ENCODE data around the gene MPV17L2.

Gene MPV17L2

DNA sequence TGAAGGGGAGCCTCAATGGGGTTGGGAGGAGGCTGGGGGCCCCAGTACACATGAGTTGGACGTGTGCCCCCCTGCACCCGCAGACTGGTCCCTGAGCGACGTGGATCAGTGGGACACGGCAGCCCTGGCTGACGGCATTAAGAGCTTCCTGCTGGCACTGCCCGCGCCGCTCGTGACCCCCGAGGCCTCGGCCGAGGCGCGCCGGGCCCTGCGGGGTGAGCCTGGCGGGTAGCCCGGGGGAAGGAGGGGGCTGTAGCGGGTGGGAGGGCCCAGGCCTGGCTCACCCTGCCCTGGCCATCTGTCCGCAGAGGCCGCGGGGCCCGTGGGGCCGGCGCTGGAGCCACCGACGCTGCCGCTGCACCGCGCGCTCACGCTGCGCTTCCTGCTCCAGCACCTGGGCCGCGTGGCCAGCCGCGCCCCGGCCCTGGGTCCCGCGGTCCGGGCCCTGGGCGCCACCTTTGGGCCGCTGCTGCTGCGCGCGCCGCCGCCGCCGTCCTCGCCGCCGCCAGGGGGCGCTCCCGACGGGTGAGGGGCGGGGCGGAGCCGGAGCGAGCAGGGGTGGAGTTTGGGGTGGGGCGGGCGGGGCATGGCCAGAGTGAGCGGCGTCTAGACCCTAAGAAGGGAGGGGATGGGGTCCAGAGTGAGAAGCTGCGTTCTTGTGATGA lies 31.9 kb upstream of the MPV17L2 start:
- DNase-seq (ENCODE audit: low spot score) = peak; percentile 88

DNA sequence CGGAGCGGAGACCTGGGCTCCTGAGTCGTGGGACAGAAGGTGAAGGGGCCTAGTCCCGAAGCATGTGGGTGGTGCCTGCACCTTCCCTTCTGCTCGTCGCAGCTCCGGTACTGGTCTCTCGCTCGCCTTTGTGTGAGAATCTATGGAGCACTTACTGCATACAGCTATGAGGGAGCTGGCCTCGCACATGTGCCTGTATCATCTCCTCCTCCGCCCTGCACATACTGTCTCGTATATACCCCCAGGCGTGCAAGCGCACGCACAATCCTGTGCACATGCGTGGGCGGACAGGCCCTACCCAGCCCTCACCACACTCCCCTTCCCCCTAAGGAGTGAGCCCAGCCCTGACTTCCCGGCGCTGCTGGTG lies 31.4 kb upstream of the MPV17L2 start:
- DNase-seq (ENCODE audit: low spot score) = no peak

DNA sequence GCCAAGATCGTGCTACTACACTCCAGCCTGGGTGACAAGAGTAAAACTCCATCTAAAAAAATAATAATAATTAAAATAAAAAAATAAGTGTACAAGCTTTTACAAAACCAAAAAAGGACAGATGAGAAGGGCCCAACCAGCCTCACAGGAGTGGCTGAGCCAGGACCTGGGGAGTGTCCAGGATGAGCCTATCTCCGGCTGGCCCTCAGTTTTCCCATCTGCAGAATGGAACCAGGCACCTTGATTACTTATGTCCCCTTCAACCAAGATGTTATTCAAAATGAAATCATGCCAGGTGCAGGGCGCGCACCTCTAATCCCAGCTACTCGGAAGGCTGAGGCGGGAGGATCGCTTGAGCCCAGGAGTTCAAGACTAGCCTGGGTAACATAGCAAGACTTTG lies 28.9 kb upstream of the MPV17L2 start:
- DNase-seq (ENCODE audit: low spot score) = no peak

DNA sequence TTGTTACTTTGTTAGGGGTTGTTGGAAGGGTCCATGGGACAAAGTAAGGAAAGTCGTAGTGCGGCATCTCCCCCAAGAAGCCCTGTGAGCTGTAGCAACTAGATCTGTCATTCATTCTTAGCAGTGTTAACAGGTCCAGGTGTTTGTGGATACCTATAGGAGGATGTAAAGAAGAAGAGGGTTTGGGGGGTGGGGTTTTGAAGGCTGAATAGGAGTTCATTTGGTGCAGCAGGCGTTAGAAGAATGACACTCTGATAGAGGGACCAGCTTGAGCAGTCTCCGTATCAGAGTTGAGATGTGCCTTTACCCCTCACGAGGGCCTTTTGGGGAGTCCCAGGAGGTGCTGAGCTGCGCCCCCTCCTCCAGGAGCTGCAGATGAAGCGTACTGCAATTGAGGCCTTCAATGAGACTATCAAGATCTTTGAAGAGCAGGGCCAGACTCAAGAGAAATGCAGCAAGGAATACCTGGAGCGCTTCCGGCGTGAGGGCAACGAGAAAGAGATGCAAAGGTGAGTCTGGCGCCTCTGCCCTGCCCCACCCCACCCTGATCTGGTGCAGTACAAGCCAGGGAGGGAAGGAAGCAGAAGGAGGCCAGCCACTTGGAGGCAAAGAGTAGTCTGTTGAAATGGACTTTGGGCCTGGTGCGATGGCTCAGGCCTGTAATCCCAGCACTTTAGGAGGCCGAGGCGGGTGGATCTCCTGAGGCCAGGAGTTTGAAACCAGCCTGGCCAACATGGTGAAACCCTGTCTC lies 27.0 kb upstream of the MPV17L2 start:
- DNase-seq (ENCODE audit: low spot score) = no peak

DNA sequence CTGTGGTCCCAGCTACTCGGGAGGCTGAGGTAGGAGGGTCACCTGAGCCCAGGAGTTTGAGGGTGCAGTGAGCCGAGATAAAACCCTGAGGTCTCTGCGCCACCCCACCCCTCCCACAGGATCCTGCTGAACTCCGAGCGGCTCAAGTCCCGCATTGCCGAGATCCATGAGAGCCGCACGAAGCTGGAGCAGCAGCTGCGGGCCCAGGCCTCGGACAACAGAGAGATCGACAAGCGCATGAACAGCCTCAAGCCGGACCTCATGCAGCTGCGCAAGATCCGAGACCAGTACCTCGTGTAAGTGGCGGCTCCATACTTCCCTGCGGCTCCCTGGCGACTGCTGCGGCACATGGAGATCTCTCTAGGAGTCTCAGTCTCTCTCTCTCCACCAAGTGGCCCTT lies 26.0 kb upstream of the MPV17L2 start:
- DNase-seq (ENCODE audit: low spot score) = no peak

DNA sequence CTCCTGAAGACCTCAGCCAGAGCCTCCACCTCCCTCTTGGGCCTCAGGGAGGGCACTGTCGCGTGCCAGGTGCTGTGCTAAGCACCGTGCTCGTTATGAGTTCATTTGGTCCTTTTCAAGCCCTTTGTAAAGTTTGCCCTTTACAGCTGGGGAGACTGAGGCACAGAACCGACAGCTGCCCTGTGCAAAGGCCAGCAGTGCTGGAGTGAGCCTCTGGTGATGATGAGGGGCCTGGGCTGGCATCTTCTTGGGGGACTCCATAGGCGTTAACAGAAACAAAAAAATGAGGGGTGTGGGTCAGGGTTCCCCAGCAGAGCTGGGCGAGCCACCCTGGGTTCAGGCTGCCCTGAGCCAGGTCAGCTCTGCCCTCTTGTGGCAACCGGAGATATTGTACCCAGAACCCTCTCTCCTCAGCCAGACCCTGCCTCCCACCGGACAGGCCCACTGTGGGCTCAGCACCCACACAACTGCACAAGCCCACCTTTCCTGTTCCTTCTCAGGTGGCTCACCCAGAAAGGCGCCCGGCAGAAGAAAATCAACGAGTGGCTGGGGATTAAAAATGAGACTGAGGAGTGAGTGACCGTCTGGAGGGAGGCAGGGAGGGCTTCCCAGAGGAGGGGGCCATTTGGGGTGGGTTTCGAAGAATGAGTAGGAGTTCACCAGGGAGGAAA lies 24.9 kb upstream of the MPV17L2 start:
- no peak for DNase-seq (ENCODE audit: low spot score)

DNA sequence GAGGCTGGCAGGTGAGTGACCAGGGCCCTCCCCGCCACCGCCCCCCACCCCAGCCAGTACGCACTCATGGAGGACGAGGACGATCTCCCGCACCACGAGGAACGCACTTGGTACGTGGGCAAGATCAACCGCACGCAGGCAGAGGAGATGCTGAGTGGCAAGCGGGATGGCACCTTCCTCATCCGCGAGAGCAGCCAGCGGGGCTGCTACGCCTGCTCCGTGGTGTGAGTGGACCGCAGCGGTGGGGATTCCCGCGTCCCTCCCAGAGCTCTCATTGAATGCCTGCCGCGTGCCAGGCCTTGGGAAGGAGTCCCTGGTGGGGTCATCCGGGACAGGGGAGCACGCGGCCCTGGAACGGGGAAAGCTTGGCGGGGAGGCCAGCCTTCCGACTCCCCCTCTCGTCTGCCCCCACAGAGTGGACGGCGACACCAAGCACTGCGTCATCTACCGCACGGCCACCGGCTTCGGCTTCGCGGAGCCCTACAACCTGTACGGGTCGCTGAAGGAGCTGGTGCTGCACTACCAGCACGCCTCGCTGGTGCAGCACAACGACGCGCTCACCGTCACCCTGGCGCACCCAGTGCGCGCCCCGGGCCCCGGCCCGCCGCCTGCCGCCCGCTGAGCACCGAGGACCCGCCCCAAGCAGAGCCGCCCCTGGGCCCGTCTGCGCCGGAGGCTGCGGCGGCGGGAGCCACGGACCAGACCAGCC lies 24.2 kb upstream of the MPV17L2 start:
- DNase-seq (ENCODE audit: low spot score) = no peak

DNA sequence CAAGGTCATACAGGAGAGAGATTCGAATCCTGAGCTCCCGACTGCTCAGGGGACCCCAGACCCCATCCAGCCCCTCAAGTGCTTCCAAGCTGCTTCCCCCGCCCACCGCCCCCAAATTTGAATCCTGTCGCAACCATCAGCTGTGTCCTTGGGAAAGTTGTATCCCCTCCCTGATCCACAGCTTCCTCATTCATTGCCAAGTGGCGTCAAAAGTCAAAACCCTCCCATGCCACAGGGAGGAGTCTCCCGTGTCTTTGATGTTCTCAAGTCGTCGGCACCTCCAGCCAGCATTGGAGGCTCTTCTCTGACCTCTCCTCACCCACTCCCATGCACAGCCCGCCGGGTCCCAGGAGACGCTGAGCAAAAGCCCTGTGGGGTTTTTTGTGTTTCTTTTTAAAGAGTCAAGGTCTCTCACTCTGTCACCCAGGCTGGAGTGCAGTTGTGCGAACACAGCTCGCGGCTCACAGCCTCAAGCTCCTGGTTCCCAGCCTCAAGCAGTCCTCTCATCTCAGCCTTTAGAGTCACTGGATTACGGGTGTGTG lies 22.2 kb upstream of the MPV17L2 start:
- no peak for DNase-seq (ENCODE audit: low spot score)

DNA sequence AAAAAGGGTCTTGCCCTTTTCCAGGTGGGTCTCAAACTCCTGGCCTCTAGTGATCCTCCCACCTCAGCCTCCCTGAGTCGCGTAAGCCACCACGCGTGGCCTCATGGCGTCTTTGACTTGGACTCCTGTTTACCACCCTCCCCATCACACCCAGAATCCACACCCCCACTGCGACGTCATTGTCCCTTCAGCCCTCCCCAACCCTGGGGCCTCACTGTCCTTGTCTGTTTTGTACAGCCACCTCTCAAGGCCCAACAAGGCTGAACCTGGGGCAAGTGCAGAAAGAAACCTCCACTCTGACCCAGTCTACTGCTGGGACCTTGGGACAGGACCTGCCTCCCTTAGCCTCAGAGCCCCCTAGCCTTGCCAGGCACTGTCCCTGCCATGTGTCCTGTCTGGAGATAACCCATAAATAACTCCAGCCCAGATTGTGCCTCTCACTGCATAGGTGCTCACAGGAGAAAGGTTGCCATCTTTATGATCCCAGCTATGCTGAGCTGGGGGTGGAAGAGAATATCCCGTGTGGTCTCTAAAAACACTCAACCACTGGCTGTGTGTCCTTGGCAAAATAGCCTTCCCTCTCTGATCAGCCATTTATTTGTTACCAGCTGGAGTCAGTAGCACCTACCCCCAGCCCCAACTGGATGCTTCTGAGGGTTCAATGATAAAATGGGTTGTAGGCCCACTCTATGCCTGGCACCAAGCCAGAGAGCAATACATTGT lies 21.3 kb upstream of the MPV17L2 start:
- no peak for DNase-seq (ENCODE audit: low spot score)

DNA sequence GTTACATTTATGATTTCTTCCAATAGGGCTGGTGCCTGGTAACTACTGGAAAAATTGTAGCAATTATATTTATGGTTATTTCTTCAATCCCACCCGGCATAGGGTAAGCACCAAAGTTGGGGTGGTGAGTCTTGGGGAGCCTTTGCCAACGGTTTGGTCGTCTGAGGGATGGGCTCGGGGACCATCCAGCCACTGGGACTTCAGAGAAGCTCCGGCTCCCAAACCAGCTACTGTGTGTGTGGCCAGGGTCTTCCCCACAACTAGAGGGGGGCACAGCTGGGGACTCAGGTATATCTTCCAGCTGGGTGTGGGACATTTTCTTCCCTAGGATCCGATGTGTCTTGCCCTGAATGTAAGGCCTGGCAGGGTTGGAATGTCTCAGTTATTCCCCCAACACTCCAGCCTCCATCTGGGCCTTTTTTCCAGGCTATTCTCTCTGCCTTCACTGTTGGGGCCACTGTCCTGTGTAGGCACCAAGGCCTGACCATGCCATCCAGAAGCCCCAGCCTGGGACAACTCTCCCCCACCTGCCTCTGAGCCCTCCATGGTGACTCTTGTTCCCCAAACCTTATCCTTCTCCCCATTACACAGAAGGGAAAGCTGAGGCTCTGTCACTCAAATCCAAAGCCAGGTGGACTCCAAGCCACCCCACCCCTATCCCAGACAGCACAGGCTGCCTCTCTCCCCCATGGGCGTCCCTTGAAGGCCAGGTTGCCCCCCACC lies 20.5 kb upstream of the MPV17L2 start:
- no peak for DNase-seq (ENCODE audit: low spot score)

DNA sequence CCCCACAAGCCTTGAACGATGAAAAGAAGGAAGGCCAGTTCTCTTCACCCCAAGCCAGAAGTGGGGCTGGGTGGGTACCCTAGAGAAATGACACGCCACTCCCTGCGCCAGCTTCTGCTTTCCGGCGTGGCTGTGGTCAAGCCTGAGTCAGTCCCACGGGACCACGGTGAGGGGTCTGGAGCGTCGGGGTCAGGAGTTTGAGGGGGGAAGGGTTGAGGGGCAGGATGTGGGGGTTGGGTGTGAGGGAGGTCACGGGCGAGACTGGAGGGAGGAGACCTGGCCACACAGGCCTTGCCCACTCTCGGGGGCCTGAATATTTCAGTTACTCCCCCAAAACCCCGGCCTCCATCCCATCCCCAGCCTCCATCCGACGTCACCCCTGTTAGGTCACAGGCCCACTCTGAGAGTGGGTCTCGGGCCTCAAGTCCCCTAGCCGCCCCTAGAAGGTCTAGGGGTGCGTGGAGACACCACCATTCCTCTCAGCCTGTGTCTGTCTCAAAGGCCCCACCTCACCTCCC lies 19.9 kb upstream of the MPV17L2 start:
- DNase-seq (ENCODE audit: low spot score) = no peak

DNA sequence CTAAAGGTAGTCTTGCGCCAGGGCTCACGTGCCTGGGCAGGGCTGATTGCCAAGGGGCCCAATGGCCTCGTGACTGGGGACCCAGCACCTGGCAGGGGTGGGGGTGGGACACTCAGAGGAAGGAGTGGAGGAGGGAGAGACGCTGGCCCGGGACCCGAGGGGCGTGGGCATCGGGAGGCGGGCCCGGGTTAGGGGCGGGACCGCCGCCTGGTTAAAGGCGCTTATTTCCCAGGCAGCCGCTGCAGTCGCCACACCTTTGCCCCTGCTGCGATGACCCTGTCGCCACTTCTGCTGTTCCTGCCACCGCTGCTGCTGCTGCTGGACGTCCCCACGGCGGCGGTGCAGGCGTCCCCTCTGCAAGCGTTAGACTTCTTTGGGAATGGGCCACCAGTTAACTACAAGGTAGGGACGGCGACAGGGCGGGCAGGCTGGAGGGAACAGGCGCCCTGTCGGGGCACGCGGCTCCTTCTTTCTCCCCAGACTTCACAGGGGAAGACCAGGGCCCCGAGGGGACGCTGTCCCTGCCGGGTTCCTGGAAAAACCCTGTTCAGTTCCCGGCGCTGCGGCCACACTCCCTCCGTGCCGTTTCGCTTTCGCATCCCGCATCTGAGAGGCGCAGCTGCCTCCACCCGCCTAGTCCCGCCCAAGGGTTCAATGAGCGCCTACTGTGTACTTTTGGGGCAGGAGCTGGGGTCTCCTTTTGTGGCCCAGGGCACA lies 19.3 kb upstream of the MPV17L2 start, which contains the start of gene IFI30:
Gene IFI30, plus strand, starts transcription at position 242 of the 717 bp plus-strand sequence. Its CDS starts 29 bp downstream, at position 271.
- peak; percentile 75 for DNase-seq (ENCODE audit: low spot score)

DNA sequence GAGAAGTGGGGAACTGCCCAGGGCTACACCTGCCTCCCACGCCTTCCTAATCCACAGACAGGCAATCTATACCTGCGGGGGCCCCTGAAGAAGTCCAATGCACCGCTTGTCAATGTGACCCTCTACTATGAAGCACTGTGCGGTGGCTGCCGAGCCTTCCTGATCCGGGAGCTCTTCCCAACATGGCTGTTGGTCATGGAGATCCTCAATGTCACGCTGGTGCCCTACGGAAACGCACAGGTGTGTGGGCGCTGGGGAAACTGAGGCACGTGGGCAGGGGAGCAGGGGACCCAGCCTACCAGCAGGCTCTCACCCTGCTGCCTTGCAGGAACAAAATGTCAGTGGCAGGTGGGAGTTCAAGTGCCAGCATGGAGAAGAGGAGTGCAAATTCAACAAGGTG lies 18.0 kb upstream of the MPV17L2 start:
- DNase-seq (ENCODE audit: low spot score) = no peak

DNA sequence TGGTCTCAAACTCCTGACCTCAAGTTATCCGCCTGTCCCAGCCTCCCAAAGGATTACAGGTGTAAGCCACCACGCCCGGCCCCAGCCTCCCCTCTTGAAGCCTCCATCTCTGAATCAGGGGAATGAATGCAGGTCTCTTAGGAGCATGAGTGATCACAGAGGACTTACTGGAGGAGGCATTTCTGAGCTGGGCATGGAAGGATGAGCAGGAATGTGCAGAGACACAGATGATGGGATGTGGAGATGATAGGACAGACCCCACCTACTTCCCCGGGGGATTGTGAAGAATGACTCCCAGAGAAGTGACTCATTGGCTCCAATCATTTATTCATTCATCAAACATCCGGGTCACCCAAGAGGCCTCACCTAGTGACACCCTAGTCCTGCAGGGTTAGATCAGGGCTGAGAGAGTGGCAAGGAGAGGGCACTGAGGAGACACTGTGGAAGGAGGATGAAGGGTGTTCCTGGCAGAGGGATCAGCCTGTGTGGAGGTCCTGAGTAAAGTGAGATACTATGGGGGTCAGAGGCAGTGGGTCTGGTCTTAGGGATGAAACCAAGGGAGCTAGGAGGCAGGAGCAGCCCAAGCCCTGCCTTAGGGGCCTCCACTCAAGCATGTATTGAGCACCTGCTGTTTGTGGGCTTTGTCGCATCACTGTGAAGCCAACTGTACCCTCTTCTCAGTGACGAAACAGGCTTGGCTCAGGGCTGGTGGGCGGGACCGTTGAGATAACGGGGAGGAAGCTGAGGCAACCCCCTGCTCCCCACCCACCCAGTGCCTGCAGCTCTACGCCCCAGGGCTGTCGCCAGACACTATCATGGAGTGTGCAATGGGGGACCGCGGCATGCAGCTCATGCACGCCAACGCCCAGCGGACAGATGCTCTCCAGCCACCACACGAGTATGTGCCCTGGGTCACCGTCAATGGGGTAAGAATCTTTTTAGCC lies 16.4 kb upstream of the MPV17L2 start:
- no peak for DNase-seq (ENCODE audit: low spot score)

DNA sequence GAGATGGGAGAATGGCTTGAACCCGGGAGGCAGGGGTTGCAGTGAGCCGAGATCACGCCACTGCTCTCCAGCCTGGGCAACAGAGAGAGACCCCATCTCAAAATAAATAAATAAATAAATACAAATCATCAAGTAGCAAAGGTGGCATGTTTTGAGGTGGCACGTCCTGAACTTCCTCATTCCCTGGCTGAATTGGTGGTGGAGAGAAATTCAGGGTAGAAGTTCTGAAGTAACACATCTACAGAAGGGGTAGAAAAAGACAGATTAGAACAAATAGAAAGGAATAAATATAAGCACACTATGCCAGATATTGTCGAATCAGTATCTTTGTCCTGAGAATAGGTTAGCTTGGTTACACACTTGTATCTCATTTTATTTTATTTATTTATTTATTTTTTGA lies 13.1 kb upstream of the MPV17L2 start:
- no peak for DNase-seq (ENCODE audit: low spot score)

DNA sequence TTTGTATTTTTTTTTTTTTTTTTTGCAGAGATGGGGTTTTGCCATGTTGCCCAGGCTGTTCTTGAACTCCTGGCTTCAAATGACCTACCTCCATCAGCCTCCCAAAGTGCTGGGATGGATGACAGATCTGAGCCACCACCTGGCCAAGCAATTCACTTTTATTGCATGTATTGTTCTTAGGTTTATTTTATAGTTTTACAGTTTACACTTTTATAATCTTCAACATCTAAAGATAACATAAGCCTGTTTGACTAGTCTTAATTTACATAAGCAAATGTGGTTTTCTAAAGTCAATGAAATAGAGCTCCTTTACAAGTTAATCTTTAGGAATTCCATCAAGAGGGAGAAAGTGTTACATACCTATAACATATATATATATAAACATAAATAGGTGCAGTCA lies 9.5 kb upstream of the MPV17L2 start:
- no peak for DNase-seq (ENCODE audit: low spot score)

DNA sequence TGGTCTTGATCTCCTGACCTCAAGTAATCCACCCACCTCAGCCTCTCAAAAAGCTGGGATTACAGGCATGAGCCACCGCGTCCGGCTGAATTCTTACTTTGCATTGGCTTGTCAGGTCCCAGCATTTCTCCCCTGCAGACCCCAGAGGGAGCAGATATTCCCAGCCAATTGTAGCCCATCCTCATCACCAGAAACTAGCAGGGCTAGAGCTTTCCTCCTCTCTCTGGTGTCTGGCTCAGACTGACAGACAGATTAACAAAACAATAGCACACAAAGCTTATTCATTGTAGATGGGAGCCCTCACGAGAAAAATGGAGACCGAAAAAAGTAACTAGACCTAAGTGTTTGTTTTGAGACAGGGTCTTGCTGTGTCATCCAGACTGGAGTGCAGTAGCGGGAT lies 7.5 kb upstream of the MPV17L2 start:
- no peak for DNase-seq (ENCODE audit: low spot score)

DNA sequence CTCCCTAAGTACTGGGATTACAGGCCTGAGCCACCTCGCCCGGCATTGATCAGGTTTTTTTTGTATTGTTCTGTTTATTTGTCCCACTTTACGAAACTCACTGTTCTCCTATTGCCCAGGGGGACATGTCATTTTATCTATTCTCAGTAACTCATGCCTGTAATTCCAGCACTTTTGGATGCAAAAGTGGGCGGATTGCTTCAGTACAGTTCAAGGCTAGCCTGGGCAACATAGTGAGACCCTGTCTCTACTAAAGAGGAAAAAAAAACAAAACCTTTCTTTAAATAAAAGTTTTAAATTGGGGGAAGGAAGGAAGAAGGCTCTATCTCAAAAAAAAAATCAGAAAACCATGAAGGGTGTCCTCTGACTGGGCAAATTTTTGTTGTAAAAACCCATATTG lies 2.7 kb upstream of the MPV17L2 start:
- DNase-seq (ENCODE audit: low spot score) = no peak

DNA sequence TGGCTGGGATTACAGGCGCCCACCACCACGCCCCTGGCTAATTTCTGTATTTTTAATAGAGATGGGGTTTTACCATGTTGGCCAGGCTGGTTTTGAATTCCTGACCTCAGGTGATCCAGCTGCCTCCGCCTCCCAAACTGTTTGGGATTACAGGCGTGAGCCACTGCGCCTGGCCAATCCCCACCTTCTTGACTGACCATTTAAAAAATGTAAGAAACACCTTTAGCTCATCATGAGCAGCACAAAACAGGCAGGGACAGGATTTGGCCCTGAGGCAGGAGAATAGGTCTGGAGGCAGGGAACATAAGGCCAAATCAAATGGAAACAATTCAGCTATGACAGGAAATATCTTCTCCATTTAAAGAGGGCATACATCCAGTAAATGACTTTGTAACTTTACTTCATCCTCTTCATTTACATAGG lies 1.4 kb upstream of the MPV17L2 start:
- DNase-seq (ENCODE audit: low spot score) = no peak
